HepG2 (cell line): ENCODE results near the gene CISD3. TPM values are rescaled to one million over a fixed set of nuclear protein-coding genes. Genes with fewer than 3 reads are reported as not detected.

Experiments used
- ETV6 ChIP-seq: sonication (generic); formaldehyde crosslinking; conservative IDR thresholded peaks from 2 replicates; pipeline ENCODE4 v1.4.0; 2020; ENCODE audit warnings: missing genetic modification reagents
- HES4 ChIP-seq: sonication (generic); formaldehyde crosslinking; IDR thresholded peaks from 2 replicates; pipeline ENCODE4 v1.9.0; 2021; ENCODE audit warnings: mild to moderate bottlenecking, missing genetic modification reagents, borderline replicate concordance
- NFIC ChIP-seq: IDR thresholded peaks from 2 replicates; pipeline ENCODE4 v1.6.1; 2012; ENCODE audit warnings: mild to moderate bottlenecking, low read length, inconsistent platforms
- POLR2AphosphoS2 ChIP-seq: IDR thresholded peaks from 2 replicates; pipeline ENCODE4 v1.6.1; 2011; ENCODE audit warnings: low read depth, low read length, improper control_type of control experiment
- RAD51 ChIP-seq: fragments of 450-650 bp; IDR thresholded peaks from 2 replicates; pipeline ENCODE4 v1.6.1; 2016; ENCODE audit warnings: borderline replicate concordance
- SMARCC2 ChIP-seq: fragments of 450-650 bp; IDR thresholded peaks from 2 replicates; pipeline ENCODE4 v1.6.1; 2017; ENCODE audit warnings: antibody characterized with exemption, mild to moderate bottlenecking
- SP1 ChIP-seq, 2 experiments: fragments of 450-650 bp in 1 of 2; sonication (generic) in 1 of 2; formaldehyde crosslinking in 1 of 2; IDR thresholded peaks; 2 replicates each; pipeline versions ENCODE4 v1.4.0 to v1.6.1; 2016 to 2020; ENCODE audit warnings: missing genetic modification reagents in 1 of 2
- TBX2 ChIP-seq: sonication (generic); formaldehyde crosslinking; IDR thresholded peaks from 2 replicates; pipeline ENCODE4 v1.5.0; 2020; ENCODE audit warnings: missing genetic modification reagents, mild to moderate bottlenecking, borderline replicate concordance
- TMF1 ChIP-seq: sonication (generic); formaldehyde crosslinking; IDR thresholded peaks from 2 replicates; pipeline ENCODE4 v1.8.1; 2022; ENCODE audit warnings: low read depth, missing genetic modification reagents
- ZNF883 ChIP-seq: sonication (generic); formaldehyde crosslinking; IDR thresholded peaks from 2 replicates; pipeline ENCODE4 v1.5.1; 2020; ENCODE audit warnings: mild to moderate bottlenecking, missing genetic modification reagents; ENCODE audit errors: not compliant biosample characterization
- polyA plus RNA-seq, 8 experiments: library from polyadenylated mRNA; depleted of rRNA in 3 of 8; stranded (reverse) in 7 of 8; unstranded in 1 of 8; fragments of >200 nt; fragmentation: Illumina TruSeq in 4 of 8; extraction: Trizol in 4 of 8; gene quantifications; 2 replicates each; pipeline versions ENCODE4 v1.2.1 to v1.2.3, GENCODE V29; 2011 to 2016; ENCODE audit warnings: low read depth in 4 of 8, missing spikeins in 1 of 8, mixed read lengths in 1 of 8; ENCODE audit not compliant: insufficient read depth in 1 of 8
- total RNA-seq, 5 experiments: library from RNA; depleted of rRNA; stranded (reverse); fragments of >200 nt; fragmentation: Illumina TruSeq; extraction: Trizol; gene quantifications; 2 replicates each; pipeline ENCODE4 v1.2.3, GENCODE V29; 2016; ENCODE audit warnings: low read depth in 1 of 5
- TF ChIP-seq, protein P1 (sequence below): sonication (generic); formaldehyde crosslinking; IDR thresholded peaks from 2 replicates; pipeline ENCODE4 v1.5.0; 2020; ENCODE audit warnings: mild to moderate bottlenecking, missing genetic modification reagents
- TF ChIP-seq, protein P2 (sequence below): sonication (generic); formaldehyde crosslinking; conservative IDR thresholded peaks from 2 replicates; pipeline ENCODE4 v1.4.0; 2020; ENCODE audit warnings: mild to moderate bottlenecking, missing genetic modification reagents, moderate library complexity
- TF ChIP-seq, protein P3 (sequence below): sonication (generic); formaldehyde crosslinking; IDR thresholded peaks from 2 replicates; pipeline ENCODE4 v1.4.0; 2020; ENCODE audit warnings: mild to moderate bottlenecking, missing genetic modification reagents
- TF ChIP-seq, protein P4 (sequence below): sonication (generic); formaldehyde crosslinking; IDR thresholded peaks from 2 replicates; pipeline ENCODE4 v1.9.0; 2022; ENCODE audit warnings: missing genetic modification reagents, mild to moderate bottlenecking, borderline replicate concordance
- TF ChIP-seq, protein P5 (sequence below): sonication (generic); formaldehyde crosslinking; IDR thresholded peaks from 2 replicates; pipeline ENCODE4 v1.4.0; 2020; ENCODE audit warnings: missing genetic modification reagents

CISD3 gene
- total and polyA plus RNA-seq, 2 of the 13 experiments (the other 11 are each of a cell fraction or from before 2014, with no cell fraction given), result 30.0 to 34.1 TPM

DNA sequence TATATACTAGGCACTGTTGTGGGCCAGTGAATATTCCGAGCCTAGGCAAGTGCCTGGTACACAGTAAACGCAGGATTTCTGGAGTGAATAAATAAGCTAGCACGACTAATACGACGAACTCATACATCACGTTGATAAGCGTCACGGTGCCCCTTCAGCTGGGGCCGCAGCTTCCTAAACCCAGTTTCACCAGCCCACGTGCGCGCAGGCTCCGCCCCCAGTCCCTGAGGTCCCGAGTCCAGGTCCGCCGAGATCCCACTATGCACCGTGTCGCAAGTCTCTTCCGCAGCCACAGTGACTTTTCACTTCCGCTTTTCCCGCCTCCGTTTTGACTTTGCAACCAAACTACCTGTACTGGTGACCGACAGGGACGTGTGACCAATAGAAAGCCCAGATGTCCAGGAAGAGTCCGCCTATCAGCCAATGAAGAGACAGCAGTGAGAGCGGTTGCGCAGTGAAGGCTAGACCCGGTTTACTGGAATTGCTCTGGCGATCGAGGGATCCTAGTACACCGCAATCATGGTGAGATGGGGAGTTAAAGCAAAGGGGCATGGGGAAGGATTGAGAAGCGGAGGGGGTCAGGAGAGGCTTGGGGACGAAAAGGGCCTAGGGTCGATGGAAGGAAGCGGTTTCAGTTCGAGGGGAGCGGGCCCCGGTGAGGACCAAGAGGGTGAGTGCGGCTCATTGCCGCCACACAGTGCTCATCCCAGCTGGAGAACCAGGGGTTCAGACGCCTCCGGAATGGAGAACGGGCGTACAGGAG lies 22.3 kb downstream of the CISD3 start, which contains the start of gene PSMB3 (continued):
- TF ChIP-seq TBX2 (CRISPR knock-in tag) (peak; percentile 89), SMARCC2 (no peak), POLR2AphosphoS2 (no peak), HES4 (CRISPR knock-in tag) (no peak; the same call in 1 of the 2 replicates), ZNF883 (CRISPR knock-in tag) (peak; percentile 54), ETV6 (CRISPR knock-in tag) (0 out of 2 replicates have a peak, but pooled peaks have one; percentile 73), SP1 (IDR thresholded peaks at IDR 0.05) (no peak), SP1 (CRISPR knock-in tag; IDR thresholded peaks at IDR 0.05) (peak; percentile 89), NFIC (no peak; the same call in 1 of the 2 replicates), TMF1 (CRISPR knock-in tag) (peak; percentile 67; the same call in 1 of the 2 replicates), RAD51 (no peak; the same call in 1 of the 2 replicates)
- TF ChIP-seq, protein P1, sequence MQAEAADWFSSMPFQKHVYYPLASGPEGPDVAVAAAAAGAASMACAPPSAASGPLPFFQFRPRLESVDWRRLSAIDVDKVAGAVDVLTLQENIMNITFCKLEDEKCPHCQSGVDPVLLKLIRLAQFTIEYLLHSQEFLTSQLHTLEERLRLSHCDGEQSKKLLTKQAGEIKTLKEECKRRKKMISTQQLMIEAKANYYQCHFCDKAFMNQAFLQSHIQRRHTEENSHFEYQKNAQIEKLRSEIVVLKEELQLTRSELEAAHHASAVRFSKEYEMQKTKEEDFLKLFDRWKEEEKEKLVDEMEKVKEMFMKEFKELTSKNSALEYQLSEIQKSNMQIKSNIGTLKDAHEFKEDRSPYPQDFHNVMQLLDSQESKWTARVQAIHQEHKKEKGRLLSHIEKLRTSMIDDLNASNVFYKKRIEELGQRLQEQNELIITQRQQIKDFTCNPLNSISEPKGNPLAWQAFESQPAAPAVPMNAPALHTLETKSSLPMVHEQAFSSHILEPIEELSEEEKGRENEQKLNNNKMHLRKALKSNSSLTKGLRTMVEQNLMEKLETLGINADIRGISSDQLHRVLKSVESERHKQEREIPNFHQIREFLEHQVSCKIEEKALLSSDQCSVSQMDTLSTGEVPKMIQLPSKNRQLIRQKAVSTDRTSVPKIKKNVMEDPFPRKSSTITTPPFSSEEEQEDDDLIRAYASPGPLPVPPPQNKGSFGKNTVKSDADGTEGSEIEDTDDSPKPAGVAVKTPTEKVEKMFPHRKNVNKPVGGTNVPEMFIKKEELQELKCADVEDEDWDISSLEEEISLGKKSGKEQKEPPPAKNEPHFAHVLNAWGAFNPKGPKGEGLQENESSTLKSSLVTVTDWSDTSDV (CRISPR knock-in tag), result no peak
- TF ChIP-seq, protein P2, sequence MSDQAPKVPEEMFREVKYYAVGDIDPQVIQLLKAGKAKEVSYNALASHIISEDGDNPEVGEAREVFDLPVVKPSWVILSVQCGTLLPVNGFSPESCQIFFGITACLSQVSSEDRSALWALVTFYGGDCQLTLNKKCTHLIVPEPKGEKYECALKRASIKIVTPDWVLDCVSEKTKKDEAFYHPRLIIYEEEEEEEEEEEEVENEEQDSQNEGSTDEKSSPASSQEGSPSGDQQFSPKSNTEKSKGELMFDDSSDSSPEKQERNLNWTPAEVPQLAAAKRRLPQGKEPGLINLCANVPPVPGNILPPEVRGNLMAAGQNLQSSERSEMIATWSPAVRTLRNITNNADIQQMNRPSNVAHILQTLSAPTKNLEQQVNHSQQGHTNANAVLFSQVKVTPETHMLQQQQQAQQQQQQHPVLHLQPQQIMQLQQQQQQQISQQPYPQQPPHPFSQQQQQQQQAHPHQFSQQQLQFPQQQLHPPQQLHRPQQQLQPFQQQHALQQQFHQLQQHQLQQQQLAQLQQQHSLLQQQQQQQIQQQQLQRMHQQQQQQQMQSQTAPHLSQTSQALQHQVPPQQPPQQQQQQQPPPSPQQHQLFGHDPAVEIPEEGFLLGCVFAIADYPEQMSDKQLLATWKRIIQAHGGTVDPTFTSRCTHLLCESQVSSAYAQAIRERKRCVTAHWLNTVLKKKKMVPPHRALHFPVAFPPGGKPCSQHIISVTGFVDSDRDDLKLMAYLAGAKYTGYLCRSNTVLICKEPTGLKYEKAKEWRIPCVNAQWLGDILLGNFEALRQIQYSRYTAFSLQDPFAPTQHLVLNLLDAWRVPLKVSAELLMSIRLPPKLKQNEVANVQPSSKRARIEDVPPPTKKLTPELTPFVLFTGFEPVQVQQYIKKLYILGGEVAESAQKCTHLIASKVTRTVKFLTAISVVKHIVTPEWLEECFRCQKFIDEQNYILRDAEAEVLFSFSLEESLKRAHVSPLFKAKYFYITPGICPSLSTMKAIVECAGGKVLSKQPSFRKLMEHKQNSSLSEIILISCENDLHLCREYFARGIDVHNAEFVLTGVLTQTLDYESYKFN (CRISPR knock-in tag), result peak; percentile 61
- TF ChIP-seq, protein P3, sequence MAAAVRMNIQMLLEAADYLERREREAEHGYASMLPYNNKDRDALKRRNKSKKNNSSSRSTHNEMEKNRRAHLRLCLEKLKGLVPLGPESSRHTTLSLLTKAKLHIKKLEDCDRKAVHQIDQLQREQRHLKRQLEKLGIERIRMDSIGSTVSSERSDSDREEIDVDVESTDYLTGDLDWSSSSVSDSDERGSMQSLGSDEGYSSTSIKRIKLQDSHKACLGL (CRISPR knock-in tag), result peak; percentile 94
- TF ChIP-seq, protein P4, sequence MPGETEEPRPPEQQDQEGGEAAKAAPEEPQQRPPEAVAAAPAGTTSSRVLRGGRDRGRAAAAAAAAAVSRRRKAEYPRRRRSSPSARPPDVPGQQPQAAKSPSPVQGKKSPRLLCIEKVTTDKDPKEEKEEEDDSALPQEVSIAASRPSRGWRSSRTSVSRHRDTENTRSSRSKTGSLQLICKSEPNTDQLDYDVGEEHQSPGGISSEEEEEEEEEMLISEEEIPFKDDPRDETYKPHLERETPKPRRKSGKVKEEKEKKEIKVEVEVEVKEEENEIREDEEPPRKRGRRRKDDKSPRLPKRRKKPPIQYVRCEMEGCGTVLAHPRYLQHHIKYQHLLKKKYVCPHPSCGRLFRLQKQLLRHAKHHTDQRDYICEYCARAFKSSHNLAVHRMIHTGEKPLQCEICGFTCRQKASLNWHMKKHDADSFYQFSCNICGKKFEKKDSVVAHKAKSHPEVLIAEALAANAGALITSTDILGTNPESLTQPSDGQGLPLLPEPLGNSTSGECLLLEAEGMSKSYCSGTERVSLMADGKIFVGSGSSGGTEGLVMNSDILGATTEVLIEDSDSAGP (CRISPR knock-in tag), result peak; percentile 82
- TF ChIP-seq, protein P5, sequence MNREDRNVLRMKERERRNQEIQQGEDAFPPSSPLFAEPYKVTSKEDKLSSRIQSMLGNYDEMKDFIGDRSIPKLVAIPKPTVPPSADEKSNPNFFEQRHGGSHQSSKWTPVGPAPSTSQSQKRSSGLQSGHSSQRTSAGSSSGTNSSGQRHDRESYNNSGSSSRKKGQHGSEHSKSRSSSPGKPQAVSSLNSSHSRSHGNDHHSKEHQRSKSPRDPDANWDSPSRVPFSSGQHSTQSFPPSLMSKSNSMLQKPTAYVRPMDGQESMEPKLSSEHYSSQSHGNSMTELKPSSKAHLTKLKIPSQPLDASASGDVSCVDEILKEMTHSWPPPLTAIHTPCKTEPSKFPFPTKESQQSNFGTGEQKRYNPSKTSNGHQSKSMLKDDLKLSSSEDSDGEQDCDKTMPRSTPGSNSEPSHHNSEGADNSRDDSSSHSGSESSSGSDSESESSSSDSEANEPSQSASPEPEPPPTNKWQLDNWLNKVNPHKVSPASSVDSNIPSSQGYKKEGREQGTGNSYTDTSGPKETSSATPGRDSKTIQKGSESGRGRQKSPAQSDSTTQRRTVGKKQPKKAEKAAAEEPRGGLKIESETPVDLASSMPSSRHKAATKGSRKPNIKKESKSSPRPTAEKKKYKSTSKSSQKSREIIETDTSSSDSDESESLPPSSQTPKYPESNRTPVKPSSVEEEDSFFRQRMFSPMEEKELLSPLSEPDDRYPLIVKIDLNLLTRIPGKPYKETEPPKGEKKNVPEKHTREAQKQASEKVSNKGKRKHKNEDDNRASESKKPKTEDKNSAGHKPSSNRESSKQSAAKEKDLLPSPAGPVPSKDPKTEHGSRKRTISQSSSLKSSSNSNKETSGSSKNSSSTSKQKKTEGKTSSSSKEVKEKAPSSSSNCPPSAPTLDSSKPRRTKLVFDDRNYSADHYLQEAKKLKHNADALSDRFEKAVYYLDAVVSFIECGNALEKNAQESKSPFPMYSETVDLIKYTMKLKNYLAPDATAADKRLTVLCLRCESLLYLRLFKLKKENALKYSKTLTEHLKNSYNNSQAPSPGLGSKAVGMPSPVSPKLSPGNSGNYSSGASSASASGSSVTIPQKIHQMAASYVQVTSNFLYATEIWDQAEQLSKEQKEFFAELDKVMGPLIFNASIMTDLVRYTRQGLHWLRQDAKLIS (CRISPR knock-in tag), result no peak
